Coronary artery (tissue), 2 donors: Measurements from ENCODE around the gene CADPS2.

Source experiments
- DNase-seq: peaks from one replicate; pipeline ENCODE4 v3.0.0-alpha.2; 2017; ENCODE audit warnings: low spot score
- H3K27ac ChIP-seq, 2 donors: fragments of 200-600 bp; sonication (generic); one replicate each; pipeline ENCODE4 v1.5.1; 2016 to 2019
- H3K4me3 ChIP-seq: fragments of 200-600 bp; sonication (generic); 2 replicates; pipeline ENCODE4 v1.5.1; 2016; ENCODE audit warnings: mild to moderate bottlenecking, moderate library complexity
- CTCF ChIP-seq: fragments of 200-600 bp; sonication (generic); IDR thresholded peaks from one replicate; pipeline ENCODE4 v1.5.1; 2019; ENCODE audit warnings: antibody characterized with exemption

The CADPS2 gene

GRCh38 chr7:122746948-122747347, 139.3 kb downstream of the CADPS2 start:
- DNase-seq = no peak
- H3K4me3 ChIP-seq = no peak overlapping the region
- TF ChIP-seq CTCF = no peak
- no peak overlapping the region for H3K27ac ChIP-seq

- no peak overlapping the region for H3K4me3 ChIP-seq
- no peak overlapping the region for H3K27ac ChIP-seq
- no peak for DNase-seq
- TF ChIP-seq CTCF = no peak
Observed at GRCh38 chr7:122743211-122743610, 143.0 kb downstream of the CADPS2 start.

- no peak for TF ChIP-seq CTCF
- Histone ChIP-seq H3K27ac (no peak overlapping the region), H3K4me3 (no peak overlapping the region)
- no peak for DNase-seq
Observed at GRCh38 chr7:122738947-122739346, 147.3 kb downstream of the CADPS2 start.

GRCh38 chr7:122736183-122736582, 150.1 kb downstream of the CADPS2 start:
- no peak for DNase-seq
- TF ChIP-seq CTCF = no peak
- Histone ChIP-seq H3K27ac (no peak overlapping the region), H3K4me3 (no peak overlapping the region)

GRCh38 chr7:122727759-122728158, 158.5 kb downstream of the CADPS2 start:
- no peak overlapping the region for H3K27ac ChIP-seq
- no peak overlapping the region for H3K4me3 ChIP-seq
- DNase-seq = no peak
- TF ChIP-seq CTCF = no peak

- no peak overlapping the region for H3K4me3 ChIP-seq
- TF ChIP-seq CTCF = no peak
- no peak overlapping the region for H3K27ac ChIP-seq
- no peak for DNase-seq
Observed at GRCh38 chr7:122727354-122727753, 158.9 kb downstream of the CADPS2 start.

GRCh38 chr7:122726881-122727280, 159.4 kb downstream of the CADPS2 start:
- DNase-seq = no peak
- no peak overlapping the region for H3K4me3 ChIP-seq
- no peak overlapping the region for H3K27ac ChIP-seq
- no peak for TF ChIP-seq CTCF
